CD8-positive, alpha-beta memory T cell (primary cell): ENCODE data around the gene PLA1A. TPM values are rescaled to one million over a fixed set of nuclear protein-coding genes. Genes with fewer than 3 reads are reported as not detected.
"Not testable (repeated sequence)": the region's sequence is repeated elsewhere in the genome, so short reads cannot be mapped to it uniquely, and the experiment has no call there.

Experiments
- CTCF ChIA-PET: fragments of 350-600 bp; sonication (Branson Sonifier 250); formaldehyde crosslinking; loops from one replicate; lab custom pipeline; 2021; ENCODE audit warnings: antibody characterized with exemption; lab: Charles Lee
- POLR2A ChIA-PET: fragments of 350-600 bp; sonication (Branson Sonifier 250); formaldehyde crosslinking; loops from one replicate; lab custom pipeline; 2021; ENCODE audit warnings: antibody characterized with exemption; lab: Charles Lee
- DNase-seq, 5 donors: peaks; one replicate each; pipeline versions ENCODE4 v3.0.0 to v3.0.0-alpha.2; 2020 to 2022; ENCODE audit warnings: mixed read lengths in 1 of 5
- H3K27ac ChIP-seq: one replicate; pipeline ENCODE4 v1.7.0; 2013; ENCODE audit warnings: low read depth, mild to moderate bottlenecking, low read length, moderate library complexity
- H3K27me3 ChIP-seq: 2 replicates; pipeline ENCODE4 v1.7.0; 2013; ENCODE audit warnings: low read length, mild to moderate bottlenecking; ENCODE audit not compliant: insufficient read depth, poor library complexity, severe bottlenecking
- H3K36me3 ChIP-seq: 2 replicates; pipeline ENCODE4 v1.7.0; 2013; ENCODE audit warnings: mild to moderate bottlenecking, low read length, moderate library complexity; ENCODE audit not compliant: insufficient read depth
- H3K4me1 ChIP-seq: 2 replicates; pipeline ENCODE4 v1.7.0; 2013; ENCODE audit warnings: mild to moderate bottlenecking, low read length, moderate library complexity; ENCODE audit not compliant: insufficient read depth
- H3K4me3 ChIP-seq: 2 replicates; pipeline ENCODE4 v1.7.0; 2013; ENCODE audit warnings: mild to moderate bottlenecking, low read length
- H3K9me3 ChIP-seq: 2 replicates; pipeline ENCODE4 v1.7.0; 2013; ENCODE audit warnings: mild to moderate bottlenecking, low read length
- H3K27ac Mint-ChIP-seq, 8 donors: one replicate each; pipeline ENCODE4 v1.8.0; 2020 to 2021; ENCODE audit warnings: mixed read lengths in 8 of 8, mild to moderate bottlenecking in 6 of 8, inconsistent platforms in 3 of 8, moderate library complexity in 3 of 8
- H3K27me3 Mint-ChIP-seq, 2 donors: one replicate each; pipeline ENCODE4 v1.8.0; 2020 to 2021; ENCODE audit warnings: mixed read lengths in 2 of 2, mild to moderate bottlenecking in 1 of 2, moderate library complexity in 1 of 2
- H3K36me3 Mint-ChIP-seq, 3 donors: one replicate each; pipeline ENCODE4 v1.8.0; 2020 to 2021; ENCODE audit warnings: mixed read lengths in 3 of 3, inconsistent platforms in 1 of 3, mild to moderate bottlenecking in 1 of 3
- H3K4me1 Mint-ChIP-seq, 3 donors: one replicate each; pipeline ENCODE4 v1.8.0; 2020 to 2021; ENCODE audit warnings: mixed read lengths in 3 of 3, inconsistent platforms in 1 of 3, mild to moderate bottlenecking in 1 of 3
- H3K4me3 Mint-ChIP-seq, 7 donors: one replicate each; pipeline ENCODE4 v1.8.0; 2020 to 2021; ENCODE audit warnings: mixed read lengths in 7 of 7, mild to moderate bottlenecking in 6 of 7, moderate library complexity in 4 of 7, inconsistent platforms in 2 of 7
- H3K9me3 Mint-ChIP-seq, 5 donors: one replicate each; pipeline ENCODE4 v1.8.0; 2020 to 2022; ENCODE audit warnings: mixed read lengths in 5 of 5, mild to moderate bottlenecking in 3 of 5, moderate library complexity in 2 of 5, inconsistent platforms in 1 of 5
- polyA plus RNA-seq: library from polyadenylated mRNA; unstranded; fragments of 300-500 nt; fragmentation: Illumina TruSeq; gene quantifications from one replicate; pipeline ENCODE4 v1.2.3, GENCODE V29; 2021
- total RNA-seq, 2 experiments: library from RNA; stranded (reverse); gene quantifications; one replicate each; pipeline ENCODE4 v1.2.3, GENCODE V29; 2021

The PLA1A gene
- total and polyA plus RNA-seq, 3 experiments from 2014 or later: 0.16 TPM; not detected in 2

DNA sequence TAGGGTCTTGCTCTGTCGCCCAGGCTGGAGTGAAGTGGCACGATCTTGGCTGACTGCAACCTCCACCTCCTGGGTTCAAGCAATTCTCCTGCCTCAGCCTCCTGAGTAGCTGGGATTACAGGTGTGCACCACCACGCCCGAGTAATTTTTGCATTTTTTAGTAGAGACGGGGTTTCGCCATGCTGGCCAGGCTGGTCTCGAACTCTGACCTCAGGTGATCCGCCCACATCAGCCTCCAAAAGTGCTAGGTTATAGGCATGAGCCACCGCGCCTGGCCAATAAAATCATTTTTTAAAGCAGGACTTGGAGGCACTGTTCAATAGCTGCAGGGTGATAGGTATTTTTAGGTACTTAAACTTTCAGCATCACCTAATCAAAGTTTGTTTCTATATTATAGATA, 80.5 kb downstream of the PLA1A start:
- H3K27ac ChIP-seq, DNase-seq, CTCF ChIA-PET, H3K4me3 ChIP-seq, POLR2A ChIA-PET, H3K27me3 Mint-ChIP-seq, H3K27me3 ChIP-seq, H3K9me3 ChIP-seq, H3K9me3 Mint-ChIP-seq: not testable (repeated sequence)
- H3K36me3 ChIP-seq: peaks cover 11% of the 10 kb centered on the region
- peaks cover 16% of the 10 kb centered on the region for H3K4me1 ChIP-seq
- H3K27ac Mint-ChIP-seq: peak overlapping the region in 3 of 8 donors; percentile 3 to 97 (median 90)
- H3K36me3 Mint-ChIP-seq: peaks cover 0 to 30% (median 6%) of the 10 kb centered on the region in 3 donors
- H3K4me3 Mint-ChIP-seq: peak overlapping the region in 2 of 7 donors; percentile 41 to 44
- H3K4me1 Mint-ChIP-seq: peaks cover 30 to 32% (median 32%) of the 10 kb centered on the region in 3 donors

Other genes starting within 250 kb of the PLA1A start
- 10 to 100 TPM; 44.4 to 45.3 TPM for gene TMEM39A, start 134.3 kb upstream of the PLA1A start, total RNA-seq
- gene TMEM39A, start 134.3 kb upstream of the PLA1A start, polyA plus RNA-seq: 22.1 TPM
- gene POGLUT1, start 128.9 kb upstream of the PLA1A start, total RNA-seq: 10 to 100 TPM; 26.9 to 29.6 TPM
- gene POGLUT1, start 128.9 kb upstream of the PLA1A start, polyA plus RNA-seq: 33.0 TPM
- gene TIMMDC1, start 99.3 kb upstream of the PLA1A start, total RNA-seq: 100 to 1,000 TPM; 152 to 158 TPM
- gene TIMMDC1, start 99.3 kb upstream of the PLA1A start, polyA plus RNA-seq: 81.1 TPM
- gene CD80, start 38.3 kb upstream of the PLA1A start, total RNA-seq: 10 to 100 TPM; 16.8 to 17.9 TPM
- gene CD80, start 38.3 kb upstream of the PLA1A start, polyA plus RNA-seq: 0.91 TPM
- gene ADPRH, start 18.4 kb upstream of the PLA1A start, total RNA-seq: 1 to 10 TPM; 6.8 to 7.9 TPM
- gene ADPRH, start 18.4 kb upstream of the PLA1A start, polyA plus RNA-seq: 2.5 TPM
- 1 to 10 TPM; 2.2 to 3.2 TPM for gene POPDC2, start 62.7 kb downstream of the PLA1A start, total RNA-seq
- 2.0 TPM for gene POPDC2, start 62.7 kb downstream of the PLA1A start, polyA plus RNA-seq
- gene COX17, start 79.5 kb downstream of the PLA1A start, total RNA-seq: 100 to 1,000 TPM; 105 to 108 TPM
- gene COX17, start 79.5 kb downstream of the PLA1A start, polyA plus RNA-seq: 82.4 TPM
- gene CFAP91, start 105.1 kb downstream of the PLA1A start, total RNA-seq: under 1 TPM; 0.64 to 0.77 TPM
- gene CFAP91, start 105.1 kb downstream of the PLA1A start, polyA plus RNA-seq: 0.45 TPM
- gene NR1I2, start 184.2 kb downstream of the PLA1A start, total RNA-seq: under 1 TPM; 0.35 to 0.38 TPM
- 1.0 TPM for gene NR1I2, start 184.2 kb downstream of the PLA1A start, polyA plus RNA-seq